IMR-90 (cell line): ENCODE measurements around the gene OR52N5. TPM values are rescaled to one million over a fixed set of nuclear protein-coding genes. Genes with fewer than 3 reads are reported as not detected.

Experiments
- ATAC-seq: fragments of 200-7000 bp; cut with Tn5 transposase; 2 replicates; pipeline ENCODE4 v1.9.1; 2020; ENCODE audit warnings: low read depth, mild to moderate bottlenecking, moderate library complexity
- BruUV-seq: library from RNA; stranded (reverse); fragments of 400-500 nt; replicated peaks from 2 replicates; lab custom pipeline; 2021; lab: Mats Ljungman, UMichigan
- CTCF ChIA-PET: fragments of 300-600 bp; formaldehyde crosslinking; extraction: SDS; loops from one replicate; lab custom pipeline; 2021; ENCODE audit warnings: antibody characterized with exemption; lab: Yijun Ruan, JAX
- POLR2A ChIA-PET: fragments of 300-600 bp; sonication (Branson Sonifier 250); formaldehyde crosslinking; loops from one replicate; lab custom pipeline; 2022; ENCODE audit warnings: antibody characterized with exemption; ENCODE audit not compliant: unreplicated experiment; lab: Charles Lee
- DNase-seq: peaks from one replicate; pipeline ENCODE4 v3.0.0; 2013
- H2AFZ ChIP-seq: replicated peaks from 2 replicates; pipeline ENCODE3; 2013; ENCODE audit warnings: low read length, mild to moderate bottlenecking; ENCODE audit not compliant: poor library complexity
- H2AK5ac ChIP-seq: 2 replicates; pipeline ENCODE4 v1.6.1; 2013; ENCODE audit warnings: low read depth, low read length, inconsistent platforms
- H2AK9ac ChIP-seq: replicated peaks from 2 replicates; pipeline ENCODE3; 2013; ENCODE audit warnings: mild to moderate bottlenecking, low read depth, low read length, moderate library complexity; ENCODE audit not compliant: poor library complexity
- H2BK120ac ChIP-seq: 2 replicates; pipeline ENCODE4 v1.6.1; 2013; ENCODE audit warnings: low read depth, low read length, inconsistent platforms
- H2BK15ac ChIP-seq: 3 replicates; pipeline ENCODE4 v1.6.1; 2013; ENCODE audit warnings: low read depth, low read length, inconsistent platforms
- H2BK20ac ChIP-seq: 2 replicates; pipeline ENCODE4 v1.6.1; 2013; ENCODE audit warnings: low read depth, mild to moderate bottlenecking, inconsistent platforms, low read length, moderate library complexity
- H2BK5ac ChIP-seq: 2 replicates; pipeline ENCODE4 v1.6.1; 2013; ENCODE audit warnings: mild to moderate bottlenecking, low read depth, low read length, inconsistent platforms; ENCODE audit not compliant: poor library complexity, severe bottlenecking
- H3K14ac ChIP-seq: replicated peaks from 2 replicates; pipeline ENCODE4 v1.6.1; 2013; ENCODE audit warnings: low read depth, low read length, inconsistent platforms
- H3K18ac ChIP-seq: 2 replicates; pipeline ENCODE4 v1.6.1; 2013; ENCODE audit warnings: low read depth, low read length, control low read depth
- H3K23ac ChIP-seq: 2 replicates; pipeline ENCODE4 v1.6.1; 2013; ENCODE audit warnings: low read depth, low read length, inconsistent platforms
- H3K27ac ChIP-seq: 2 replicates; pipeline ENCODE4 v1.5.1; 2013; ENCODE audit warnings: mild to moderate bottlenecking, control low read depth, low read length; ENCODE audit not compliant: insufficient read depth
- H3K27me3 ChIP-seq: 2 replicates; pipeline ENCODE4 v1.6.1; 2013; ENCODE audit warnings: low read length; ENCODE audit not compliant: control insufficient read depth, insufficient read depth
- H3K36me3 ChIP-seq: 2 replicates; pipeline ENCODE4 v1.6.1; 2013; ENCODE audit warnings: low read length, mixed read lengths; ENCODE audit not compliant: control insufficient read depth, insufficient read depth
- H3K4ac ChIP-seq: 2 replicates; pipeline ENCODE4 v1.6.1; 2013; ENCODE audit warnings: low read depth, low read length, inconsistent platforms
- H3K4me1 ChIP-seq: 2 replicates; pipeline ENCODE4 v1.6.1; 2013; ENCODE audit warnings: low read length, mixed read lengths; ENCODE audit not compliant: control insufficient read depth, insufficient read depth
- H3K4me2 ChIP-seq: 2 replicates; pipeline ENCODE4 v1.6.1; 2013; ENCODE audit warnings: low read depth, mild to moderate bottlenecking, control low read depth, low read length, moderate library complexity
- H3K4me3 ChIP-seq: 2 replicates; pipeline ENCODE4 v1.5.1; 2013; ENCODE audit warnings: low read depth, mild to moderate bottlenecking, control low read depth, low read length, moderate library complexity; ENCODE audit not compliant: insufficient read depth
- H3K56ac ChIP-seq: 2 replicates; pipeline ENCODE4 v1.6.1; 2013; ENCODE audit warnings: low read length, inconsistent platforms; ENCODE audit not compliant: insufficient read depth; ENCODE audit errors: extremely low read depth
- H3K79me1 ChIP-seq, 2 experiments: 2 replicates each; pipeline ENCODE4 v1.6.1; 2013; ENCODE audit warnings: low read length in 2 of 2, inconsistent platforms in 1 of 2, low read depth in 1 of 2
- H3K9ac ChIP-seq: 2 replicates; pipeline ENCODE4 v1.6.1; 2013; ENCODE audit warnings: low read depth, low read length, control low read depth
- H3K9me1 ChIP-seq: 2 replicates; pipeline ENCODE4 v1.6.1; 2013; ENCODE audit warnings: low read length, inconsistent platforms; ENCODE audit not compliant: insufficient read depth
- H3K9me3 ChIP-seq: 2 replicates; pipeline ENCODE4 v1.6.1; 2013; ENCODE audit warnings: low read length; ENCODE audit not compliant: control insufficient read depth, insufficient read depth
- H4K20me1 ChIP-seq: 2 replicates; pipeline ENCODE4 v1.6.1; 2013; ENCODE audit warnings: low read length, inconsistent platforms; ENCODE audit not compliant: insufficient read depth
- H4K5ac ChIP-seq: 2 replicates; pipeline ENCODE4 v1.6.1; 2013; ENCODE audit warnings: mild to moderate bottlenecking, low read depth, low read length, control low read depth
- H4K8ac ChIP-seq, 2 experiments: 2 replicates each; pipeline ENCODE4 v1.6.1; 2013; ENCODE audit warnings: low read depth in 2 of 2, low read length in 2 of 2, control low read depth in 1 of 2, inconsistent platforms in 1 of 2
- H4K91ac ChIP-seq: 2 replicates; pipeline ENCODE4 v1.6.1; 2013; ENCODE audit warnings: low read depth, low read length, inconsistent platforms; ENCODE audit not compliant: insufficient read depth
- CEBPB ChIP-seq: IDR thresholded peaks from 2 replicates; pipeline ENCODE4 v1.6.1; 2012; ENCODE audit warnings: low read depth, low read length, improper control_type of control experiment
- CHD1 ChIP-seq: IDR thresholded peaks from 2 replicates; pipeline ENCODE4 v1.6.1; 2012; ENCODE audit warnings: low read depth, low read length, improper control_type of control experiment
- FOS ChIP-seq: fragments of 150-350 bp; IDR thresholded peaks from 2 replicates; pipeline ENCODE4 v1.6.1; 2016; ENCODE audit warnings: low read depth, low read length
- MAFK ChIP-seq: IDR thresholded peaks from 2 replicates; pipeline ENCODE4 v1.6.1; 2012; ENCODE audit warnings: low read depth, low read length, improper control_type of control experiment
- MAZ ChIP-seq: IDR thresholded peaks from 2 replicates; pipeline ENCODE4 v1.6.1; 2012; ENCODE audit warnings: low read depth, mild to moderate bottlenecking, low read length, improper control_type of control experiment, moderate library complexity, borderline replicate concordance
- MXI1 ChIP-seq: IDR thresholded peaks from 2 replicates; pipeline ENCODE4 v1.6.1; 2012; ENCODE audit warnings: low read depth, mild to moderate bottlenecking, low read length, moderate library complexity, borderline replicate concordance
- NFE2L2 ChIP-seq: fragments of 150-350 bp; IDR thresholded peaks from 2 replicates; pipeline ENCODE4 v1.6.1; 2016; ENCODE audit warnings: low read depth, mild to moderate bottlenecking, low read length
- RCOR1 ChIP-seq: IDR thresholded peaks from 2 replicates; pipeline ENCODE4 v1.6.1; 2012; ENCODE audit warnings: mild to moderate bottlenecking, low read length, improper control_type of control experiment; ENCODE audit not compliant: insufficient replicate concordance
- RFX5 ChIP-seq: IDR thresholded peaks from 2 replicates; pipeline ENCODE4 v1.8.0; 2012; ENCODE audit warnings: low read depth, mild to moderate bottlenecking, low read length, moderate library complexity
- USF2 ChIP-seq: fragments of 150-350 bp; IDR thresholded peaks from 2 replicates; pipeline ENCODE4 v1.6.1; 2017; ENCODE audit warnings: mild to moderate bottlenecking, antibody characterized with exemption, low read length, low read depth
- WGBS, 2 experiments: methylation state at CpG; one replicate each; pipeline versions ENCODE4 v1.1.5 to v1.1.7; 2013; ENCODE audit warnings: missing lambda C conversion rate in 2 of 2; ENCODE audit not compliant: insufficient read length in 1 of 2; ENCODE audit errors: extremely low coverage in 2 of 2; 5-methylcytosine and 5-hydroxymethylcytosine counted together
- dilution Hi-C: fragments of 300-500 bp; cut with HindIII; formaldehyde crosslinking; loops from one replicate; pipeline ENCODE4 v1.14.3; 2018; ENCODE audit warnings: low sequenced_read_pairs; ENCODE audit not compliant: unreplicated experiment
- in situ Hi-C: fragments of 300-500 bp; cut with MboI; formaldehyde crosslinking; loops from 3 replicates; pipeline ENCODE4 v1.14.3; 2019; ENCODE audit warnings: low sequenced_read_pairs, inconsistent platforms, mixed read lengths
- intact Hi-C: fragments of 100-400 bp; cut with micrococcal nuclease; formaldehyde crosslinking; loops from 2 replicates; pipeline ENCODE4 v1.10.0; 2022
- polyA plus RNA-seq, 3 experiments: library from polyadenylated mRNA; depleted of rRNA; stranded (reverse); fragments of >200 nt; gene quantifications; 2 replicates each; pipeline ENCODE4 v1.2.3, GENCODE V29; 2012; ENCODE audit warnings: low replicate concordance in 1 of 3
- total RNA-seq: library from RNA; depleted of rRNA; stranded (reverse); fragments of >200 nt; gene quantifications from 2 replicates; pipeline ENCODE4 v1.2.3, GENCODE V29; 2012
- TF ChIP-seq, protein P1 (sequence below): conservative IDR thresholded peaks from 2 replicates; pipeline ENCODE4 v1.5.1; 2012; ENCODE audit warnings: mild to moderate bottlenecking, low read depth, low read length, improper control_type of control experiment
- TF ChIP-seq, protein P2 (sequence below): fragments of 150-350 bp; IDR thresholded peaks from 2 replicates; pipeline ENCODE4 v1.6.1; 2016; ENCODE audit warnings: low read depth, mild to moderate bottlenecking, low read length, moderate library complexity, borderline replicate concordance

Gene OR52N5
- total and polyA plus RNA-seq, 2 of the 4 experiments (the other 2 are of a cell fraction), result not detected

DNA sequence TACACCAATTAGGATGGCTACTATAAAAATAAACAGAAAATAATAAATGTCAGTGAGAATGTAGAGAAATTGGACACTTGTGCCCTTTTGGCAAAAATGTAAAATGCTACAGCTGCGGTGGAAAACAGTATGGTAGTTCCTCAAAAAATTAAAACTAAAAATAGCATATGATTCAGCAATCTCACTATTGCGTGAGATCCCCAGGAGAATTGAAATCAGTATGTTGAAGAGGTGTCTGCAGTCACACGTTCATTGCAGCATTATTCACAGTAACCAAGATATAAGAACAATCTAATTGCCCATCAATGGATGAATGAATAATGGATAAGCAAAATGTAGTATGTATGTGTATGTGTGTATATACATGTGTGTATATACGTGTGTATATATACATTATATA is 32.4 kb upstream of the OR52N5 start:
- no CpG with 5 or more reads among the region's 4 CpGs for WGBS, 2 experiments
- TF ChIP-seq USF2, result no peak
- TF ChIP-seq CEBPB, result no peak
- TF ChIP-seq, protein P1, sequence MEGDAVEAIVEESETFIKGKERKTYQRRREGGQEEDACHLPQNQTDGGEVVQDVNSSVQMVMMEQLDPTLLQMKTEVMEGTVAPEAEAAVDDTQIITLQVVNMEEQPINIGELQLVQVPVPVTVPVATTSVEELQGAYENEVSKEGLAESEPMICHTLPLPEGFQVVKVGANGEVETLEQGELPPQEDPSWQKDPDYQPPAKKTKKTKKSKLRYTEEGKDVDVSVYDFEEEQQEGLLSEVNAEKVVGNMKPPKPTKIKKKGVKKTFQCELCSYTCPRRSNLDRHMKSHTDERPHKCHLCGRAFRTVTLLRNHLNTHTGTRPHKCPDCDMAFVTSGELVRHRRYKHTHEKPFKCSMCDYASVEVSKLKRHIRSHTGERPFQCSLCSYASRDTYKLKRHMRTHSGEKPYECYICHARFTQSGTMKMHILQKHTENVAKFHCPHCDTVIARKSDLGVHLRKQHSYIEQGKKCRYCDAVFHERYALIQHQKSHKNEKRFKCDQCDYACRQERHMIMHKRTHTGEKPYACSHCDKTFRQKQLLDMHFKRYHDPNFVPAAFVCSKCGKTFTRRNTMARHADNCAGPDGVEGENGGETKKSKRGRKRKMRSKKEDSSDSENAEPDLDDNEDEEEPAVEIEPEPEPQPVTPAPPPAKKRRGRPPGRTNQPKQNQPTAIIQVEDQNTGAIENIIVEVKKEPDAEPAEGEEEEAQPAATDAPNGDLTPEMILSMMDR, result no peak
- TF ChIP-seq RFX5, result no peak
- TF ChIP-seq FOS, result no peak
- no peak for TF ChIP-seq CHD1
- no peak for TF ChIP-seq MAFK
- TF ChIP-seq MAZ, result no peak
- TF ChIP-seq NFE2L2, result no peak
- TF ChIP-seq RCOR1, result no peak
- TF ChIP-seq, protein P2, sequence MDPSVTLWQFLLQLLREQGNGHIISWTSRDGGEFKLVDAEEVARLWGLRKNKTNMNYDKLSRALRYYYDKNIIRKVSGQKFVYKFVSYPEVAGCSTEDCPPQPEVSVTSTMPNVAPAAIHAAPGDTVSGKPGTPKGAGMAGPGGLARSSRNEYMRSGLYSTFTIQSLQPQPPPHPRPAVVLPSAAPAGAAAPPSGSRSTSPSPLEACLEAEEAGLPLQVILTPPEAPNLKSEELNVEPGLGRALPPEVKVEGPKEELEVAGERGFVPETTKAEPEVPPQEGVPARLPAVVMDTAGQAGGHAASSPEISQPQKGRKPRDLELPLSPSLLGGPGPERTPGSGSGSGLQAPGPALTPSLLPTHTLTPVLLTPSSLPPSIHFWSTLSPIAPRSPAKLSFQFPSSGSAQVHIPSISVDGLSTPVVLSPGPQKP, result no peak
- TF ChIP-seq MXI1, result no peak
- intact Hi-C loops, result no loop called here
- Histone ChIP-seq H3K18ac (no peak overlapping the region), H3K4me3 (no peak overlapping the region), H3K4me2 (no peak overlapping the region), H3K36me3 (no peaks in the 10 kb centered on the region), H2BK15ac (no peak overlapping the region), H3K9me3 (no peaks in the 10 kb centered on the region), H4K8ac (no peak overlapping the region), H2BK20ac (no peak overlapping the region), H4K20me1 (no peaks in the 10 kb centered on the region), H2AK9ac (no peak overlapping the region), H3K27ac (no peak overlapping the region), H2AK5ac (no peak overlapping the region), H4K91ac (no peak overlapping the region), H3K14ac (no peak overlapping the region), H3K23ac (no peak overlapping the region), H3K27me3 (no peaks in the 10 kb centered on the region), H3K4ac (no peak overlapping the region), H3K4me1 (no peaks in the 10 kb centered on the region), H3K56ac (no peak overlapping the region), H4K5ac (no peak overlapping the region), H2BK120ac (no peak overlapping the region), H3K9ac (no peak overlapping the region), H3K79me1 (no peaks in the 10 kb centered on the region), H3K9me1 (no peaks in the 10 kb centered on the region), H2AFZ (no peak overlapping the region), H2BK5ac (no peak overlapping the region)
- POLR2A ChIA-PET, result no interaction called here
- in situ Hi-C loops, result no loop called here
- dilution Hi-C loops, result no loop called here
- CTCF ChIA-PET, result no interaction called here
- DNase-seq (no peak), ATAC-seq (no peak)
- BruUV-seq, result no TSS peak
